Tibial artery (tissue), 4 donors: ENCODE data around the gene RNASET2.

Experiments used
- DNase-seq, 2 donors: peaks; one replicate each; pipeline ENCODE4 v3.0.0-alpha.2; 2019
- H3K27ac ChIP-seq, 2 donors: fragments of 200-600 bp; sonication (generic) in 1 of 2; 1 replicate in 1 of 2; 2 replicates in 1 of 2; pipeline ENCODE4 v1.5.1; 2018 to 2019; ENCODE audit warnings: mild to moderate bottlenecking in 1 of 2
- H3K27me3 ChIP-seq, 2 donors: fragments of 200-600 bp; sonication (generic) in 1 of 2; one replicate each; pipeline versions ENCODE4 v1.5.1 to v1.6.0; 2016 to 2019
- H3K36me3 ChIP-seq, 3 donors: fragments of 200-600 bp; sonication (generic) in 2 of 3; one replicate each; pipeline ENCODE4 v1.5.1; 2016 to 2019; ENCODE audit warnings: mild to moderate bottlenecking in 2 of 3
- H3K4me1 ChIP-seq, 4 donors: fragments of 200-600 bp; sonication (generic) in 2 of 4; 1 replicate in 3 of 4; 2 replicates in 1 of 4; pipeline ENCODE4 v1.5.1; 2016 to 2019
- H3K4me3 ChIP-seq, 2 donors: fragments of 200-600 bp; sonication (generic) in 1 of 2; 1 replicate in 1 of 2; 2 replicates in 1 of 2; pipeline ENCODE4 v1.5.1; 2018 to 2019; ENCODE audit warnings: mild to moderate bottlenecking in 2 of 2
- H3K9me3 ChIP-seq, 3 donors: fragments of 200-600 bp; sonication (generic) in 1 of 3; one replicate each; pipeline ENCODE4 v1.5.1; 2016 to 2019
- intact Hi-C: fragments of 100-400 bp; cut with DNase I; formaldehyde crosslinking; loops from one replicate; pipeline ENCODE4 v1.15.0; 2023; ENCODE audit warnings: low total_unique reads
- TF ChIP-seq, protein P1 (sequence below), 2 experiments: fragments of 200-600 bp in 1 of 2; fragments of 450-650 bp in 1 of 2; IDR thresholded peaks; one replicate each; pipeline ENCODE4 v1.5.1; 2017 to 2019; ENCODE audit warnings: antibody characterized with exemption in 2 of 2, mild to moderate bottlenecking in 1 of 2, moderate library complexity in 1 of 2

The RNASET2 gene

DNA sequence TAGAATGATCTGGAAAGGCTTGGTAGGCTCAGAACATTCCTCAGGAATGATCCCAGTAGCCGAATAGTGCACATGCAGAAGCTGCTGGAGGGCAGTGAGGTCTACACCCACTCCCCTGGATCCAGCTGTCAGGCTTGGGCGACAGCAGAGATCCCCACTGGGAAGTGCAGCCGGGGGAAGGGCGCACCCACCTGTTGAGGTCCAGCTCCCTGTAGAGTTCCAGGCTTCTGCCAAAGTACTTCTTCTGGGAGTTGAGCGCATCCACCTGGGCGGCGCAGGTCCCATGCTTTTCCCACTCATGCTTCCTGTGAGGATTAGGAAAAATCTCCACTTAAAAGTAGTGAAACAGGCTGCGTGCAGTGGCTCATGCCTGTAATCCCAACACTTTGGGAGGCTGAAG is 17.6 kb downstream of the RNASET2 start:
- Histone ChIP-seq H3K9me3 (no peaks in the 10 kb centered on the region), H3K4me1 (no peaks in the 10 kb centered on the region), H3K27ac (no peak overlapping the region), H3K27me3 (no peaks in the 10 kb centered on the region), H3K4me3 (no peak overlapping the region), H3K36me3 (peaks cover 0 to 63% (median 15%) of the 10 kb centered on the region in 3 donors)
- TF ChIP-seq, protein P1, sequence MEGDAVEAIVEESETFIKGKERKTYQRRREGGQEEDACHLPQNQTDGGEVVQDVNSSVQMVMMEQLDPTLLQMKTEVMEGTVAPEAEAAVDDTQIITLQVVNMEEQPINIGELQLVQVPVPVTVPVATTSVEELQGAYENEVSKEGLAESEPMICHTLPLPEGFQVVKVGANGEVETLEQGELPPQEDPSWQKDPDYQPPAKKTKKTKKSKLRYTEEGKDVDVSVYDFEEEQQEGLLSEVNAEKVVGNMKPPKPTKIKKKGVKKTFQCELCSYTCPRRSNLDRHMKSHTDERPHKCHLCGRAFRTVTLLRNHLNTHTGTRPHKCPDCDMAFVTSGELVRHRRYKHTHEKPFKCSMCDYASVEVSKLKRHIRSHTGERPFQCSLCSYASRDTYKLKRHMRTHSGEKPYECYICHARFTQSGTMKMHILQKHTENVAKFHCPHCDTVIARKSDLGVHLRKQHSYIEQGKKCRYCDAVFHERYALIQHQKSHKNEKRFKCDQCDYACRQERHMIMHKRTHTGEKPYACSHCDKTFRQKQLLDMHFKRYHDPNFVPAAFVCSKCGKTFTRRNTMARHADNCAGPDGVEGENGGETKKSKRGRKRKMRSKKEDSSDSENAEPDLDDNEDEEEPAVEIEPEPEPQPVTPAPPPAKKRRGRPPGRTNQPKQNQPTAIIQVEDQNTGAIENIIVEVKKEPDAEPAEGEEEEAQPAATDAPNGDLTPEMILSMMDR (IDR thresholded peaks at IDR 0.05), result no peak
- no peak for DNase-seq
- intact Hi-C loops, result no loop called here

DNA sequence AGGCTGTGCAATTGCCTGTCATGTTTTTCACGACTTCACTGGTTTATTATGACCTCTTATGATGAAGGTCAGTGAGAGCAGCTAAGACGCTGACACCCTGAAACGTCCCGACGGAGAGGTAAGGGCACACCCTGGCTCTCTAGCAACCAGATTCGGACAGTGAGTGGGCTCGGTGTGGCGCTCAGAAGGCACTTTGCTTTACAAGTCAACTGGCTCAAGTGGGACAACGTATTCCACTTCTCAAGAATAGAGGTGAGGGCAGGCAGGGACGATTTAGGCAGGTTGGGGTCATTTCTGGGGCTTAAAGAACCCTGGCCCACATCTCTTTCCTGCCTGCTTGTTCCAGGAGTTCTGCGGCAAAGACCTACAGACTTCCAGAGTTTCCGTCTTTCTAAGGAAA is 18.2 kb downstream of the RNASET2 start:
- Histone ChIP-seq H3K27ac (no peak overlapping the region), H3K4me1 (no peaks in the 10 kb centered on the region), H3K27me3 (no peaks in the 10 kb centered on the region), H3K9me3 (no peaks in the 10 kb centered on the region), H3K4me3 (no peak overlapping the region), H3K36me3 (peaks cover 0 to 62% (median 15%) of the 10 kb centered on the region in 3 donors)
- TF ChIP-seq, protein P1 (IDR thresholded peaks at IDR 0.05), result no peak
- intact Hi-C loops, result no loop called here
- no peak for DNase-seq

DNA sequence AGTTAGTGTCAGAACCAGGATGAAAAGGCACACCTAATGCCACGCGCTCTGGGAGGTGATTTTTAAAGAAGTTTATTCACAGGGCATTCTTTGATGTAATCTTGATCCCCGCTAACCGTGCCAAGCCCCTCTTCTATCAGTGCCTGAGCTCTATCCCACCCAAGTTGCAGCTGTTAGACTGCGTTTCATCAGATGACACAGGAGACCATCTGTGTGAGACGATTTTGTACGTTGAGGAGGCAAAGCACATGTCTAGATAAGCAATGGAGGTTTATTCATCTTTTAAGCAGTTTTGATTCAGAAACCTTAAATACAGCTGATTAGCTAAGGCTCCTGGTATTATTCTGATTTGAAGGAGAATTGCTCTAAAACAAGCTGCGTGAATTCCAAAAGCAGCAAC is 18.6 kb downstream of the RNASET2 start:
- TF ChIP-seq, protein P1 (IDR thresholded peaks at IDR 0.05), result no peak
- H3K4me3 ChIP-seq, result no peak overlapping the region
- H3K9me3 ChIP-seq, result no peaks in the 10 kb centered on the region
- H3K27ac ChIP-seq, result no peak overlapping the region
- H3K27me3 ChIP-seq, result no peaks in the 10 kb centered on the region
- DNase-seq, result no peak
- no peaks in the 10 kb centered on the region for H3K4me1 ChIP-seq
- peaks cover 0 to 58% (median 15%) of the 10 kb centered on the region in 3 donors for H3K36me3 ChIP-seq
- intact Hi-C loops, result no loop called here

DNA sequence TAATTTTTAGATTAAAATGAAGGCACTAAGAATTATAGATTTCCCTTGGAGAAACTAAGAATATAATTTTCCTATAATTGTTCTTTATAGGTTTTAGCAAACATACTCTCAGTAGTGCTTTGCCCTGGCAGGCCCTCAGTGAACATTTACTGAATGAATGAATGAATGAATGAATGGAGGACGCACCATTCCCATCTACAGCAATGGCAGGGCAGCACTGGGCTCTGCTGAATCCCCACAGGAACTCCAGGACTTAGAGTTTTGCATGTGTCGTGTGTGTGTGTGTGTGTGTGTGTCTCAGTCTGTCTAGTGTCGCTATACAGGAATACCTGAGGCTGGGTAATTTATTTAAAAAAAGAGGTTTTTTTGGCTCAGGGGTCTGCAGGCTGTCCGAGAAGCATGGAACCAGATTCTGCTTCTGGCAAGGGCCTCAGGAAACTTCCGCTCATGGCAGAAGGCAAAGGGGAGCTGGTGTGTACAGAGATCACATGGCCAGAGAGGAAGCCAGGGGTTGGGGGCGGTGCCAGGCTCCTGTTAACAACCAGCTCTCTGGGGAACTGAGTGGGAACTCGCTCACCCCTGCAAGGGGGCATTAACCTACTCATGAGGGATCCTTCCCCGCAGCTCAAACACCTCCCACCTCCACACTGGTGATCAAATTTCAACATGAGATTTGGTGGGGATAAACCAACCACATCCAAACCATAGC is 20.1 kb downstream of the RNASET2 start:
- no peak overlapping the region for H3K4me3 ChIP-seq
- peaks cover 0 to 63% (median 21%) of the 10 kb centered on the region in 3 donors for H3K36me3 ChIP-seq
- no peaks in the 10 kb centered on the region for H3K4me1 ChIP-seq
- DNase-seq, result no peak
- H3K27ac ChIP-seq, result no peak overlapping the region
- intact Hi-C loops, result no loop called here
- TF ChIP-seq, protein P1 (IDR thresholded peaks at IDR 0.05), result no peak
- no peaks in the 10 kb centered on the region for H3K27me3 ChIP-seq
- H3K9me3 ChIP-seq, result no peaks in the 10 kb centered on the region

DNA sequence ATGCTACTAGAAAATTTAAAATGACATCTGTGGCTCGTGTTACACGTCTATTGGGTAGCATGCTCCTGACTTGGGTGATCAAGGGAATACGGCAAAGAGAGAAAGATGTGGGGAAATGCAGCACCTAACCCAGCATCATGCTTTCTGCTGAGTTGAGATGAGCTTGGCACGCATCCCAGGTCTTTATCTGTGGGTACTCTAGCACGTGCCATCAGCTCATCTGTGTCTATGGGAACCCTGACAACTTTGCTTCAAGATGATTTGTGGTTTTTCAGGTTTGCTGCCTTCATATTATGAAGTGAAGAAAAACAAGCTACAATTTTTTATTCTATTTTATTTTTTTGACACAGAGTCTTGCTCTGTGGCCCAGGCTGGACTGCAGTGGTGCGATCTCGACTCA is 21.0 kb downstream of the RNASET2 start:
- Histone ChIP-seq H3K27me3 (no peaks in the 10 kb centered on the region), H3K27ac (no peak overlapping the region), H3K9me3 (no peaks in the 10 kb centered on the region), H3K36me3 (peaks cover 0 to 56% (median 21%) of the 10 kb centered on the region in 3 donors), H3K4me1 (no peaks in the 10 kb centered on the region), H3K4me3 (no peak overlapping the region)
- DNase-seq, result no peak
- intact Hi-C loops, result no loop called here
- TF ChIP-seq, protein P1 (IDR thresholded peaks at IDR 0.05), result no peak
